Heart right ventricle (tissue), 16 donors: ENCODE data around the gene LRRC8C. TPM values are rescaled to one million over a fixed set of nuclear protein-coding genes. Genes with fewer than 3 reads are reported as not detected.

ENCODE experiments used
- ATAC-seq, 8 donors: fragments of 200-7000 bp; cut with Tn5 transposase; one replicate each; pipeline ENCODE4 v1.9.1; 2020; ENCODE audit warnings: mild to moderate bottlenecking in 8 of 8, moderate library complexity in 8 of 8, moderate number of reproducible peaks in 1 of 8
- DNase-seq, 2 donors: peaks; one replicate each; pipeline ENCODE4 v3.0.0-alpha.2; 2020
- H3K27ac ChIP-seq, 10 donors: fragments of 200-600 bp; sonication (generic) in 2 of 10; one replicate each; pipeline versions ENCODE4 v1.5.0 to v1.8.0; 2020 to 2022; ENCODE audit warnings: mild to moderate bottlenecking in 3 of 10
- H3K27me3 ChIP-seq, 7 donors: fragments of 200-600 bp; one replicate each; pipeline ENCODE4 v1.8.0; 2021 to 2022; ENCODE audit warnings: mild to moderate bottlenecking in 2 of 7
- H3K36me3 ChIP-seq, 9 donors: fragments of 200-600 bp; sonication (generic) in 1 of 9; one replicate each; pipeline versions ENCODE4 v1.5.0 to v1.8.0; 2020 to 2022; ENCODE audit warnings: mild to moderate bottlenecking in 2 of 9
- H3K4me1 ChIP-seq, 9 donors: fragments of 200-600 bp; sonication (generic) in 1 of 9; one replicate each; pipeline versions ENCODE4 v1.5.0 to v1.8.0; 2020 to 2022; ENCODE audit warnings: mild to moderate bottlenecking in 4 of 9
- H3K4me3 ChIP-seq, 10 donors: fragments of 200-600 bp; sonication (generic) in 2 of 10; one replicate each; pipeline versions ENCODE4 v1.5.0 to v1.8.0; 2020 to 2022; ENCODE audit warnings: mild to moderate bottlenecking in 7 of 10, moderate library complexity in 2 of 10
- H3K9me3 ChIP-seq, 11 donors: fragments of 200-600 bp in 10 of 11; sonication (generic) in 2 of 11; one replicate each; pipeline versions ENCODE4 v1.5.0 to v1.8.0; 2013 to 2022; ENCODE audit warnings: mild to moderate bottlenecking in 2 of 11, control low read depth in 1 of 11, moderate library complexity in 1 of 11
- WGBS, 2 donors: extraction: QIAGEN DNeasy Blood & Tissue Kit; methylation state at CpG; one replicate each; pipeline ENCODE4 v1.1.7; 2013; ENCODE audit warnings: inconsistent platforms in 1 of 2; 5-methylcytosine and 5-hydroxymethylcytosine counted together
- intact Hi-C, 10 donors: fragments of 100-400 bp; cut with DNase I; formaldehyde crosslinking; loops; one replicate each; pipeline versions ENCODE4 v1.11.1 to v1.14.2; 2022
- polyA plus RNA-seq, 2 donors: library from polyadenylated mRNA; stranded (reverse); fragments of 200-250 nt; gene quantifications; one replicate each; pipeline ENCODE4 v1.2.3, GENCODE V29; 2013
- total RNA-seq, 10 donors: library from RNA; stranded (reverse); fragmentation: NEBNext Ultra II Directional in 3 of 10; extraction: Animal tissue kit (Norgen Biotek cat#: 25700) in 3 of 10; gene quantifications; one replicate each; pipeline versions ENCODE4 v1.2.1 to v1.2.4, GENCODE V29; 2021 to 2023
- TF ChIP-seq, protein P1 (sequence below), 9 donors: fragments of 200-600 bp; sonication (generic) in 2 of 9; IDR thresholded peaks; one replicate each; pipeline versions ENCODE4 v1.5.0 to v1.8.0; 2021 to 2022; ENCODE audit warnings: antibody characterized with exemption in 9 of 9, mild to moderate bottlenecking in 5 of 9, moderate library complexity in 1 of 9
- donor health status: Arrhythmogenic right ventricular cardiomyopathy.
- donor health status: ischemic (EF 13 %, LVEDD 7.1; RV severe dilation, severe dysfunction).
- donor health status: healthy with polysubstance abuse.
- donor health status: DM: no; HTN: yes; CAD: no.
- donor health status: DM: no; HTN: no; CAD: no.
- donor health status: ischemic (EF 25% LVEDD 6.9; RV normal size, moderate dysfunction).
- donor health status: ischemic (EF 25% LVEDD 5.7; RV mildly dilated, moderate dysfunction).
- donor health status: healthy.
- donor health status: DM: yes; HTN: yes; CAD: no.
- donor health status: Ischemic cardiomyopathy.
- donor health status: ischemic (EF 35%, LVEDD 5.7; RV mildly dilated, moderate dysfunction).
- donor health status: nonischemic (EF 11% LVEDD 7.7; RV severe dilation, severe dysfunction).
- donor health status: DM: yes; HTN: yes; CAD: no.
- donor health status: PGD.
- donor health status: ischemic (EF 29% LVEDD 5.4; RV normal size, mild dysfunction).
- donor health status: nonischemic (EF 23%, LVEDD 6.1; RV moderate dilation, normal function).

Gene LRRC8C
- total and polyA plus RNA-seq, 12 donors: 3.7 to 12.3 (median 8.2) TPM

DNA sequence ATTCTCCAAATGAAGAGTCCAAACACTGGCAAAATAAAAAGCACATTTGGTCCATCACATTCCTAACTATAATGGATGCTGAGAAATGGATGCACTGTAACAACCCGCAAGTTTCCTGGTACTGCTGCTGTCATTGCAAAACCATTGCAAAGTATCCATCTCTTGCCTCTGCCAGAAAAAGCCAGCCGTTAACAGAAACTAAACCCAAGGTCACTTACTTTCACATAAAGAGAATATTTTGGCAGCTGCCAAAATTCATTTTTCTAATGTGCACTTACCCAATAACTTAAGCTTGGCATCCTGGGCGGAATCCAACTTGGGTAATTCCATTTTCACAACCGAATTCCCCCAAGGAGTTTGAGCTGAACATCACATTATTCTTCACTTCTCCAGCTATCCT, 110.9 kb downstream of the LRRC8C start:
- TF ChIP-seq, protein P1, sequence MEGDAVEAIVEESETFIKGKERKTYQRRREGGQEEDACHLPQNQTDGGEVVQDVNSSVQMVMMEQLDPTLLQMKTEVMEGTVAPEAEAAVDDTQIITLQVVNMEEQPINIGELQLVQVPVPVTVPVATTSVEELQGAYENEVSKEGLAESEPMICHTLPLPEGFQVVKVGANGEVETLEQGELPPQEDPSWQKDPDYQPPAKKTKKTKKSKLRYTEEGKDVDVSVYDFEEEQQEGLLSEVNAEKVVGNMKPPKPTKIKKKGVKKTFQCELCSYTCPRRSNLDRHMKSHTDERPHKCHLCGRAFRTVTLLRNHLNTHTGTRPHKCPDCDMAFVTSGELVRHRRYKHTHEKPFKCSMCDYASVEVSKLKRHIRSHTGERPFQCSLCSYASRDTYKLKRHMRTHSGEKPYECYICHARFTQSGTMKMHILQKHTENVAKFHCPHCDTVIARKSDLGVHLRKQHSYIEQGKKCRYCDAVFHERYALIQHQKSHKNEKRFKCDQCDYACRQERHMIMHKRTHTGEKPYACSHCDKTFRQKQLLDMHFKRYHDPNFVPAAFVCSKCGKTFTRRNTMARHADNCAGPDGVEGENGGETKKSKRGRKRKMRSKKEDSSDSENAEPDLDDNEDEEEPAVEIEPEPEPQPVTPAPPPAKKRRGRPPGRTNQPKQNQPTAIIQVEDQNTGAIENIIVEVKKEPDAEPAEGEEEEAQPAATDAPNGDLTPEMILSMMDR (IDR thresholded peaks at IDR 0.05): no peak
- intact Hi-C loops: no loop called here
- no peak for DNase-seq
- WGBS, 2 donors: 88 to 97% methylated on average over 4 of the region's 4 CpGs
- Histone ChIP-seq H3K36me3 (no peaks in the 10 kb centered on the region), H3K9me3 (peaks cover 0 to 3% (median 0%) of the 10 kb centered on the region in 11 donors), H3K4me1 (peaks cover 0 to 16% (median 7%) of the 10 kb centered on the region in 9 donors), H3K4me3 (no peak overlapping the region), H3K27me3 (no peaks in the 10 kb centered on the region), H3K27ac (no peak overlapping the region)
- no peak for ATAC-seq

DNA sequence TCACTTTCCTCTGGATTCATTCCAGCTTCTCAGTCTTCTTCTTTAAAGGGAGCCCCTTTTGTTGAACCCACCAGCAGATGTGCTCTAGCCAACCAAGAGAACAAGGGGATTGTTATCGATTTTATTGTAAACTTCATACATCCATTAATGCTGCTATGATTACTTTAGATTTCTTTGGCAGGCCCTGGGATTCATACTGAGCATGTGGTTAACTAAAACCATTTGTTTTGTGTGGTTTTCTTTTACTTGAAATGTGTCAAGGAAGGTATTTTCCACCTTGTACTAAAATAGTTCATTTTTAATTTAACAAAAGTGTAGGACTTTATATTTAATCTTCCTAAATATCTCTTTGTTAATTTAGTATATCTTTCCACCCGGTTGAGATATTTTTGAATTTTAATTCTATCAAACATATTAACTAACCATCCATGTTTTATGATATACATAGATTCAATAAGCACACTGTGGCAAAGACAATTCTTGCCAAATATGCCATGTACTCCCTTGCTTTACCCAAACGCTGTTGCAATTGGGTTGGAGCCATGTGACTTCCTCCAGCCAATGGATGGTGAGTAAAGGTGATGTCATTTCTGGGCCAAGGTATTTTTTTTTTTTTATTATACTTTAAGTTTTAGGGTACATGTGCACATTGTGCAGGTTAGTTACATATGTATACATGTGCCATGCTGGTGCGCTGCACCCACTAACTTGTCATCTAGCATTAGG, 113.7 kb downstream of the LRRC8C start:
- intact Hi-C loops: no loop called here

DNA sequence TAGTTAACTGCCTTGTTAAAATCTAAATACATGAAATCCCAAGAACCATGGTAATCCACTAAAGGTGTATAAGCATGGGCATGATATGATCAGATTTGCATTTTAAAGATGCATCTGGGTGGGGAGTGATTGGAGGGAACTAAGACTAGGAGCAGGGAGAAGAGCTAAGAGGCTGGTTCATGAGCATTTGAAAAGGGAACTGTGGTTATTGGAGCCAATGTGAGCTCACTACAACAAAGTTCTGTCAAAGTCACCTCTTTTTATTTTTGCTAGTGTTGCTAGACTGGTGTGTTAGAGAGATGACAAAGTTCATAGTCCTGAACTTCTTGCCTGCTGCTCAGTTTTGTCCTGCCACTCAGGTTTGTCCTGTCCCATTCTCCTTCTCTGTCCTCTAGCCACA, 120.8 kb downstream of the LRRC8C start:
- Histone ChIP-seq H3K9me3 (no peaks in the 10 kb centered on the region), H3K36me3 (no peaks in the 10 kb centered on the region), H3K27me3 (no peaks in the 10 kb centered on the region), H3K4me1 (peaks cover 0 to 57% (median 23%) of the 10 kb centered on the region in 9 donors), H3K27ac (peak overlapping the region in 3 of 10 donors; percentile 25 to 79 (median 49)), H3K4me3 (no peak overlapping the region)
- intact Hi-C loops: loop anchor here in 1 of 10 donors (10.0 kb wide), 1 partner anchor 49 kb away; no protein-coding TSS in a partner anchor
- no peak for DNase-seq
- ATAC-seq: no peak
- TF ChIP-seq, protein P1 (IDR thresholded peaks at IDR 0.05): no peak

More for the DNA sequence above, 113.7 kb downstream of the LRRC8C start:
- no peaks in the 10 kb centered on the region for H3K36me3 ChIP-seq
- no peak overlapping the region for H3K27ac ChIP-seq
- H3K27me3 ChIP-seq: no peaks in the 10 kb centered on the region
- TF ChIP-seq, protein P1 (IDR thresholded peaks at IDR 0.05): no peak
- DNase-seq (no peak), ATAC-seq (no peak)
- 94 to 95% methylated on average over 3 of the region's 4 CpGs for WGBS, 2 donors
- H3K9me3 ChIP-seq: peaks cover 0 to 3% (median 0%) of the 10 kb centered on the region in 11 donors
- no peak overlapping the region for H3K4me3 ChIP-seq
- no peaks in the 10 kb centered on the region for H3K4me1 ChIP-seq

DNA sequence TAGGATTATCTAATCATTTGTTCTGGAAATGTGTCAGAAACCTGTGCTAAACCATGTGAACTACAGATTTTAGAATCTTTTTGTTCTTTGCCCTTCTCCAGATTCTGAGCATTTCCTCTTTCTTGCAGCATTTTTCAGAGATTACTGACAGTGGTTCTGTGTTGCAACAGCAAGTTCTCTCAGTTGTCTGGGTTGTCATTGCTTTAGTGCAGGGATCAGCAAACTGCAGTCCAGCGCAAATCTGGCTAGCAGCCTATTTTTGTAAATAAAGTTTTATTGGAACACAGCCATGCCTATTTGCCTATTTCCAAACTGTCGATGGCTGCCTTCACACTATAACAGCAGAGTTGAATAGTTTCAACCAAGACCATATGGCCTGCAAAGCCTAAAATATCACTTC, 121.6 kb downstream of the LRRC8C start:
- Histone ChIP-seq H3K36me3 (no peaks in the 10 kb centered on the region), H3K27ac (peak overlapping the region in 2 of 10 donors; percentile 25 to 79), H3K9me3 (no peaks in the 10 kb centered on the region), H3K4me3 (no peak overlapping the region), H3K27me3 (no peaks in the 10 kb centered on the region), H3K4me1 (peaks cover 0 to 64% (median 30%) of the 10 kb centered on the region in 9 donors)
- 76 to 84% methylated on average over 2 of the region's 2 CpGs for WGBS, 2 donors
- DNase-seq (no peak), ATAC-seq (peak in 2 of 8 donors; percentile 38 to 47)
- TF ChIP-seq, protein P1 (IDR thresholded peaks at IDR 0.05): no peak
- intact Hi-C loops: loop anchor here in 1 of 10 donors (10.0 kb wide), 1 partner anchor 50 kb away; no protein-coding TSS in a partner anchor
